Right ventricle myocardium inferior (tissue), 1 donor: ENCODE measurements around the gene REL. TPM values are rescaled to one million over a fixed set of nuclear protein-coding genes. Genes with fewer than 3 reads are reported as not detected.
A peak's percentile ranks its signal among the peaks of the same experiment; 100 is the strongest.

Experiments used
- ATAC-seq: fragments of 200-7000 bp; cut with Tn5 transposase; one replicate; pipeline ENCODE4 v1.9.1; 2020; ENCODE audit warnings: mild to moderate bottlenecking, moderate library complexity
- DNase-seq: peaks from one replicate; pipeline ENCODE4 v3.0.0; 2021; ENCODE audit errors: missing footprints
- intact Hi-C: fragments of 100-400 bp; cut with DNase I; formaldehyde crosslinking; loops from one replicate; pipeline ENCODE4 v1.11.0; 2022
- total RNA-seq: library from RNA; stranded (reverse); fragmentation: NEBNext Ultra II Directional; extraction: Animal tissue kit (Norgen Biotek cat#: 25700); gene quantifications from one replicate; pipeline ENCODE4 v1.2.1, GENCODE V29; 2021
- donor health status: DM: no; HTN: yes; CAD: no; lungs with severe emphysema.

The REL gene
- total RNA-seq, 1 donor from 2014 or later, result 5.3 TPM

DNA sequence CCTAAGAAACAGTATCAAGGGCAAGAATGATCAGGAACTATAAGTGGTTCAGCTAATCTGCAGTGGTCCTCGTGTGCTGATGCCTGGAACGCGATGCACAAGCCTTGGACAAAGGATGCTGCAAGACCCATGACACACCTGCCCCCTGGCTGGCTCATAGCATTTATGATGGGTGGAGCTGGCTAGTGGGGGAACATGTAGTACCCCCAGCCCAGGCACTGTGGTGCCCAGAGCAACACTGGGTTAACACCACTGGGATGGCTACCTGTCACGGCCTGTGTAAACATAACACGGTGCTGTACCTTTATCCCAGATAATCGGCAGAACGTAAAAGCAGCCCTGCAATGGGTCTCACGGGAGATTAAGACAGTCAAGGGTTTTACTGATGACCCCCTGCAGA is 75.8 kb downstream of the REL start:
- intact Hi-C loops, result no loop called here
- DNase-seq, result no peak
- ATAC-seq, result peak; percentile 20

DNA sequence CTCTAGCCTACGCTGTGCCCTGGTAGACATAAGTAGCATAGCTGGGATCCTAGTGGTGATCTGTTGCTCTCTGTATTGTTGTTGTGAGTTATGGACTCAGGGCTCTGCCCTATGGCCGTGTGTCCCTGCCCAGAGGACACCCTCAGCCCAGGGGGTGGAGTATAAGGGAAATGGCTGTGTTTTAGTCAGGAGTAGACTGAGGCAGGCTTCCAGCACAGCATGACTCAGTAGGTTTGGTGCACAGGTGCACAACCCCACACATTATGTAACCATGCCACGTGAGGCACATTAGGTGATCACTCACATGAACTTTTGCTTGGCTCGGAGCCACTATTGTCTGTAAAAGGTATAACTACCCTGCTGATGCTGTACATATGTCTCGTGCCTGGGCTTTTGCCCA is 76.3 kb downstream of the REL start:
- DNase-seq (no peak), ATAC-seq (no peak)
- intact Hi-C loops, result no loop called here

DNA sequence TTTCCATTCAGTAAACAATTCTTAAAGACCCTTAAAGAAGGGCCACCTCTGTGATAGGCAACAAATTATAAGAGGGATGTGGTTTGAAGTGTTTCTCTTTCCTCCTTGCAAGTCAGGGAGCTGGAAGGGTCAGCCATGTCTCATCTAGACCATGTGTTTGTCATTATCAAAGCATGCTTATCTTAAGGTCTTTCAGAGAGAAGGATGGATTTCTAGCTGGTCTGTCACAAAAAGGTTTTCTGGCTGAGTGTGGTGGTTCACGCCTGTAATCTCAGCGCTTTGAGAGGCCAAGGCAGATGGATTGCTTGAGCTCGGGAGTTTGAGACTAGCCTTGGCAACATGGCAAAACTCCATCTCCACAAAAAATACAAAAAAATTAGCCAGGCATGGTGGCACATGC is 77.0 kb downstream of the REL start:
- DNase-seq (no peak), ATAC-seq (no peak)
- intact Hi-C loops, result no loop called here

DNA sequence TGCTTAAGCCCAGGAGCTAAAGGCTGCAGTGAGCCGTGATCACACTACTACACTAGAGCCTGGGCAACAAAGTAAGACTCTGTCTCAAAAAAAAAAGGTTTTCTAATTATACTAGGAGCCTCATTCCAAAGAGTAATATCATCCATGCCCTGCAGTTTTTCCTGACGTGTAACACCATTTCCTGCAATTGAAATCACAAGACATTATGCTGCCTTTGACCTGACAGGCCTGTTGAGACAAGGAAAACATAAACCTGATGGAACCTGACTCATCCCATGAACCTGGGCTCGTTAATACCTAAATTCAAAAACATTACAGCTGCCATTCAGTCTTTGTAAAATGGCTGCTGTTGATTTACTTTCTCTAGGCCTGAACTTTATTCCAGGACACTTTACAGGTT is 77.4 kb downstream of the REL start:
- DNase-seq (no peak), ATAC-seq (no peak)
- intact Hi-C loops, result no loop called here

DNA sequence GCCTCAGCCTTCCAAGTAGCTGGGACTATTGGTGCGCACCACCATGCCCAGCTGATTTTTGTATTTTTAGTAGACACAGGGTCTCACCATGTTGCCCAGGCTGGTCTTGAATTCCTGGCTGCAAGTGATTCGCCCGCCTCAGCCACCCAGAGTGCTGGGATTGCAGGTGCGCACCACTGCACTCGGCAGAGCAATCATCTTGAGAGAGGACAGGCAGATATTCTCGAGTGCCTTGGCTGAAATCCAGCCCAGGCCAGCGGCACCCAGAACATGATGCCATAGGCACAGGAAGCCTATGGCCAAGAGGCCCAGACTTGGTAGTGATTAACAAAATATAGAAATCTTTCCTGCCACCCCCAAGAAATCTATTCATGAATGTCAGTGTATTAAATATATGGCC is 78.1 kb downstream of the REL start:
- no peak for ATAC-seq
- intact Hi-C loops, result no loop called here
- DNase-seq, result no peak

DNA sequence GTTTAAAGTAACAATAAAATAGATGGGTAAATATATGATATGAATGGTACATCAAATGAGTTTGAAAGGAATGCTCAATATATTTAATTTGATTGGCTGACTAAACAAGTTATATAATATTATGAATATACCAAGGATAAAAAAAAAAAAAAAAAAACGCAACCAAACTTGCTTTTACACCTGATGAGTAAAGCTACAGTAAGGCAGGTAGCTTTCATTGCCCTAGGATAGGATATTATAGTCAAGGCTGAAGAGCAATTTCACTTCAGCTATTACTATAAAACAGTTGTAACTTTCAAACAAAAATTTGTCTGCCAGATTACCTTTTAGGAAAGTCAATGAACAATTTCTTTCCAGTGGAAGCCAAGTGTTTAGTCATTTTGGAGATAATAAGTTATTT is 79.3 kb downstream of the REL start:
- intact Hi-C loops, result no loop called here
- ATAC-seq, result no peak
- no peak for DNase-seq

DNA sequence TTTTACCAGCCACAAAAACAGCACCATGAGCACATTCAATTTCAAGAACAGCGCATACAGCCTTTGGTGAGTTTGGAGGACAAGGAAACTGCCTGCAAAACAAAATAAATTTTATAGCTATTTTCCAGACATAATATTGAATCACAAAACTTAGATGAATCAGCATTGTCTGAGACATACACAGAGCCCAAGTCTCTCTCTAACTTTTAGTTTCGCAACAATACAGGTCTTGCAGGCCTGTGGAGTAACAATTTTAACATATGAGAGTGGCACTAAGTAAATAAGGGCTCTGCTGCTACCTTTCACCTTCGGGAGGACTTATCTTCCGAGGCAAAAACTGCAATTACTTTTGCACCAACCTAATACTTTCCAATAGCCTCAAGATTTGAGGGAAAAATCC is 80.1 kb downstream of the REL start:
- intact Hi-C loops, result no loop called here
- DNase-seq (no peak), ATAC-seq (no peak)

DNA sequence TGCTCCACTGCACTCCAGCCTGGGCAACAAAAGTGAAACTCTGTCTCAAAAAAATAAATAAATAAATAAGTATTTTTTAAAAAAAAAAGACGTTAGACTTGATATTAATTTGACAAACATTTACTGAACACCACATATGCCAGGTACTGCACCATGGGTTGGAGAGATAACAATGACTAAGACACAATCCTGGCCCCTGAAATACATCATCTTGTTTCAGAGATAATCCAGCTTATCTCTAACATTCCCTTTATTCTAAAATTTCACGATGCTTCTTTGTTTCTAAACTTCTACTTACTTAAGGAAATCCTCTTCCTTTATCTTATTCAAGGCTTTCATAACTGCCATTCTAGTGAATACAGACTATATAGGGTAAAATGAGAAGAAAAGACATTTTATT is 81.2 kb downstream of the REL start:
- ATAC-seq (no peak), DNase-seq (no peak)
- intact Hi-C loops, result no loop called here

DNA sequence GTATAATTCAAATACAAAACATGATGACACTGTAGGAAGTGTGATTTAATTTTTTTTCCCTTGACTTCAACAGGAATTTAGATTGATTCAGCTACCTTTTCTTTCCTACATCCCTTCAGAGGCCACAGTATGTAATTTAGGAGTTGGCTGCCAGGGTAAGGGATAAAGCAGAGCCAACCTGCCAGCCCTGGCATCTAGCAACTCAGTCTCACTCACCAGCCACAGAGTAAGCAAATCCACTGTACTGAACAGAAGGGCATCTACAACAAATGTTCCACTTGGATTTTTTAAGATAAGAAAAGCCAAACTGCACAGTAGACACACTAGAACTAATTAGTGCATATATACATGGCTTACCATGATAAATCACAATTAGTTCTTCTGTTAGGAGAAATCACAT is 81.8 kb downstream of the REL start:
- DNase-seq (no peak), ATAC-seq (no peak)
- intact Hi-C loops, result no loop called here

DNA sequence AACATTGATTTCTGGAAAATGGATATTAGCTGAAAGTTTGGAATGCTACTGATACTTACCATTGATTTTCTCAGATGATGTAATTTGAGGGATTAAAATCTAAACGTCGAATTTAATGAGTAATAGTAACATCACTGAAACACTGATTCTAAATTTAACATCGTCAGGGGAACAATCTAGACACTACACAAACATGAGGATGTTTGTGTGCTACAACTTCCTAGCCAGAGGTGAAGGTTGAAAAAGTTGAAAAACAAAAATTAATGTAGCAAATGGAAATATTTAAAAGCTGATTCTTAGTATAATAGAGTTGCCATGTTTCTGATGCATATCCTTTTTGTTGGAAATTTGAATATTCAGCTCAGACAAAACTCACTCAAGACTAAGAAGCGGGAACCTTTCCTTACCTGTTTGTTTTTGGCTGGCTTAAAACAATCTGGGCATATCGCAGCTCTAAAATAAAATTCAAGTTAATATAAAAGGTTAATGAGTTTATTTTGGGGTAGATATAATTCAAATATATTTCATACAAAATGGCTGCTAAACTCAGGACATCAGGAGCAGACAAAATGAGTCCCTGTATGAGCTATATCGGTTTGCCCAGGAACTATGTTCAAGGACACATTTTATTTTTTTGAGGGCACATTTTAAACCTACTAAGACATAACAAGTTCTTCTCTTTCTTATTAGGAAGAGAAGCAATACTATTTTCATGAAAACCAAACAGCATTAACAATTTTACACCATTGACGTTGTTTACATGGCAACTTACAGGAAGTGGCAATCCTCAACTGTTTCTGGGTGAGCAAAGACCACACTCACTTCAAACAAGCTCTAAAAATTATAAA is 83.5 kb downstream of the REL start:
- intact Hi-C loops, result no loop called here
- DNase-seq, result no peak
- no peak for ATAC-seq

DNA sequence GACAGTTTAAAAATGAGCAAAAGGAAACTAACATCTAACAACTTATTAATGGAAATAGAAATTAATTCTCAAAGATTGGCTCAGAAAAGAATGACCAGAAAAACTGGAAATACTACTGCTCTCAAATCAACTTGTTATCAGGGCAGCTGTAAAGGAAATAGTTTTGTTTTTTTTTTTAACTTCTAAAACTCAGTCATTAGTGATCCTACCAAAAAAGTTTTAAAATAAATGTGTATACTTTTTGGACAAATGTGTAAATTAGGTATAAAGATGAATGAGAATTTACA is 84.1 kb downstream of the REL start:
- no peak for ATAC-seq
- DNase-seq, result no peak
- intact Hi-C loops, result no loop called here

DNA sequence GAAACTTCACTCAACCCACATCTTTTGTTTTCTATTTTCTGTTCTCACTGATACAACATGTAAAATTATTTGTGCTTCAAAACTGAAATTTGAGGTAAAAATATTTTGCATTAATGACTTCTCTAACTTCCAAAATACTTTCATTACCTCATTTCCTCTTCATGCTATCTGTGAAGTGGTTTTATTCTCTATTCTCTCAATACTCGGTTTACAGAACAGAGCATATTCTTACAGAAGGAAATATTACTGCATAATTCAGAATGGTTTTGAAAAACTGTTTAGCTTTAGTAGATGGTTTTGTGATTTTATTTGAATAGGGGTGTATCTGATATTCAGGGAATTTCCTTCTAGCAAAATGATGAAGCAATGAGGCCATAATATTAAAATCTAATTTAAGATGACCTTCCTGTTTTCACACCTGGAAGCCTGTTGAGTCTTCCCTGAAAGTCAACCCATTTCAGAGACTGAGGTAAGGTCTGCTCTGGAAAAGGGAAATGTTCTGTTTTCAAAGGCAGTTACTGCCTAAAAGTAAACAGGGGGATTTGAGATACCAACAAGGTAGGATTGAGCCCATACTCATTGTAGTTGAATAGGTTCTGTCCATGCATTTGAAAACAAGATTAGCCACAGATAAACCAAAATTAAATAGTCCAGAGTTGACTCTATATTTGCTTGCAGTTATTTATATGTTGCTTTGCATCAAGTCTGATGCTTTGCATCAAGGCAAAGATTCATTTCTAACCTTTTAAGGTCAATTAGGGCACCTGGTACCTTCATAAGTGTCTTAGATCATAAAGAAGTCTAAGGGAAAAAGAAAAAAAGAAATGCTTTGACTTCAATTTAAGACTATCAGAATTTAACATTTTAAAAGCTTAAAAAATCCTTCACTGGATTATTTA is 85.4 kb downstream of the REL start:
- DNase-seq (no peak), ATAC-seq (no peak)
- intact Hi-C loops, result no loop called here

DNA sequence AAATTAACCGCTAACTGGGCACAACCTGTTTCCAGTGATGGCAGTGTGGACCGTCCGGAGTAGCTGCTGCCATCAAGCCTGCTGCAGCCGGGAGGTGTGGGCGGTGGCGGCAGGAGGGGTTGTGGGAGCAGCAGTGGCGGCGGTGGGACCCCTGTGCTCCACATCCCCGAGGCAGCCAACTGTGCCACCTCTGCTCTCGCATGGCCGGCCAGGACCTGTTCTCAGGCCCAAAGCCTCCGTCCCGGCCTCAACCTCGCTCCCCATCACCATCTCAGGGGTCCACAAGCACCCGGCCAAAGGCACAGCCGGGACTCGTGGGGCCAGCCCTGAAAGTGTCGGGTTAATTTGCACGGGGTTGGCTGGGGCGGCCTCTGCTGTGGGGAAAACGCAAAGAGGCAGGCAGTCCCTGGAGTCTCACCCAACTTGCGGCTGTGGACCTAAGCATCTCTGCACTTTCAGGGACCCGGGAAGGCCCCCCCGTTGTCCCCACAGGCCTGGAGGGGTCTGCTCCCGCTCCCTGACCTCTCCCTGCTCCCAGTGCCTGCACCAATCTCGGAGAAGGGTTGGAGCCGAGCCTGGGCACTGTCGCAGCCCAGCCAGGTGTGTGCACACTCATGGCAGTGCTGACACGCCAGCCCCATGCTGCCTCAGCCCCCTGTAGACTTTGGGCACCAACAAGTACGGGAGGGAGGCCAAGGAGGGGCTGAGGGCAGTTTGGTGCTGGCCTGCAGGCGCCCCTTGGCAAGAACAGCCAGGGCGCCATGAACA is 91.7 kb downstream of the REL start:
- ATAC-seq (no peak), DNase-seq (no peak)
- intact Hi-C loops, result no loop called here

DNA sequence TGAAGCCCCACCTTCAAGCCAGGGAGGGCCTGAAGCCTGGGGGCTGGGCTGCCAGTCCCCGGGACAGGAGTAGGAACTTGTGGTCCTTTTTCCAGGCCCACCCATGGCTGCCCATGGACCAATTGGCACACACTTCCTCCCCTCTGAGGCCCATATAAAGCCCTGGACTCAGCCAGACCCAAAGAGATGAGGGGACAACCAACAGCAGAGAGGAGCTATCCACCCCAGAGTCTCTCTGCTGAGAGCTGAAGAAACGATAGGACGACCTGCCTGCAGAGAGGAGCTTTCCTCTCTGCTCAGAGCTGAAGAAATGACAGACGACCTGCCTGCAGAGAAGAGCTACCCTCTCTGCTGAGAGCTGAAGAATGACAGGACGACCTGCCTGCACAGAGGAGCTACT is 92.3 kb downstream of the REL start:
- DNase-seq (no peak), ATAC-seq (no peak)
- intact Hi-C loops, result no loop called here

DNA sequence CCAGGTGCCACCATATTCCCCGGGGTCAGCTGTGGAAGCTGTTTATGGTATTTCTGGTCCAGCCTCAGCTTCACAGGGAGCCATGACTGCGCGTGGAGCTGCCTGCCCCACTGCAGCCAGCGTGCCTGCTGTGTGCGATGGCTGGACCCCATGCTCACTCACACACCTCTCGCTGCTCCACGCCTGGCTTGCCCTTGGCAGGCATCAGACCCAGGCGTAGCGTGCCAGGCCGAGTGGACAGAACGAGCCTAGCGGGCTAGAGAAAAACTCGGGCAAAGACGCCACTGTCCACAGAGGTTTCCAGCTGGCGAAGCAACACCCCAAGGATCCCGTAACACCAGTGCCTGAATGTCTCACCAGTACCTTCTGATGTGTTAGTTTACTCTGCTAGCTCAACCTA is 93.3 kb downstream of the REL start:
- ATAC-seq, result no peak
- intact Hi-C loops, result no loop called here
- no peak for DNase-seq

Other genes with a start within 250 kb of the REL start
- gene PAPOLG, start 125.3 kb upstream of the REL start, total RNA-seq, result 8.0 TPM
- gene PEX13, start 136.1 kb downstream of the REL start, total RNA-seq, result 21.9 TPM
- gene PUS10, start 136.7 kb downstream of the REL start, total RNA-seq, result 5.2 TPM
- gene SANBR, start 184.3 kb downstream of the REL start, total RNA-seq, result 6.9 TPM